Ectodermal cell (in vitro differentiated cells): ENCODE measurements around the gene RNF103.

Source experiments
- H3K27ac ChIP-seq: 2 replicates; pipeline ENCODE4 v1.7.0; 2013; ENCODE audit warnings: mild to moderate bottlenecking, low read depth, low read length; ENCODE audit not compliant: insufficient read depth, poor library complexity, severe bottlenecking
- H3K27me3 ChIP-seq: 2 replicates; pipeline ENCODE4 v1.7.0; 2013; ENCODE audit warnings: mild to moderate bottlenecking, low read length; ENCODE audit not compliant: insufficient read depth, control insufficient read depth, poor library complexity, severe bottlenecking
- H3K36me3 ChIP-seq: one replicate; pipeline ENCODE4 v1.7.0; 2013; ENCODE audit warnings: low read length; ENCODE audit not compliant: control insufficient read depth, insufficient read depth
- H3K4me1 ChIP-seq: one replicate; pipeline ENCODE4 v1.7.0; 2013; ENCODE audit warnings: low read length; ENCODE audit not compliant: control insufficient read depth, insufficient read depth
- H3K4me3 ChIP-seq: 2 replicates; pipeline ENCODE4 v1.7.0; 2013; ENCODE audit warnings: low read depth, low read length, control low read depth; ENCODE audit not compliant: insufficient read depth
- H3K9me3 ChIP-seq: 2 replicates; pipeline ENCODE4 v1.7.0; 2013; ENCODE audit warnings: mild to moderate bottlenecking, low read length, moderate library complexity; ENCODE audit not compliant: control insufficient read depth
- WGBS, 2 experiments: methylation state at CpG; one replicate each; pipeline ENCODE4 v1.1.7; 2013; ENCODE audit warnings: missing lambda C conversion rate in 2 of 2; 5-methylcytosine and 5-hydroxymethylcytosine counted together

The RNF103 gene

GRCh38 chr2:86646329-86646728, 22.7 kb upstream of the RNF103 start:
- WGBS, 2 experiments, result 92 to 94% methylated on average over 4 of the region's 4 CpGs
- no peaks in the 10 kb centered on the region for H3K9me3 ChIP-seq
- no peaks in the 10 kb centered on the region for H3K27me3 ChIP-seq
- H3K36me3 ChIP-seq, result no peaks in the 10 kb centered on the region
- no peak overlapping the region for H3K27ac ChIP-seq
- H3K4me3 ChIP-seq, result no peak overlapping the region
- H3K4me1 ChIP-seq, result no peaks in the 10 kb centered on the region

DNA sequence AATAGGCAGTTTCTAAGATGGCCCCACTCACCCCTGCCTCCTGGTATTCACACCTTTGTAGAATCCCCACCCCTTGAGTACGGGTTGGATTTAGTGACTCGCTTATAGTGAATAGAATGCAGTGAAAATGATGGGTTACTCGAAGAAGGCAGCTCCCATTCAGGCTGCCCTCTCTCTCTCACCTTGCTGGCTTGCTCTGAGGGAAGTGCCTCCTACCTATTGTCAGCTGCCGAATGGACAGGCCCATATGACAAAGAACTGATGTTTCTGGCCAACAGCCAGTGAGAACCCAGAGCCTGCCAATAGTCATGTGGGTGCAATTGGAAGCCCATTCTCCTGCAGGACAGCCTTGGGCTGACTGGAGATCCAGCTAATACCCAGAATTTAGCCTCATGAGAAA, 22.1 kb upstream of the RNF103 start:
- no peak overlapping the region for H3K27ac ChIP-seq
- 72 to 79% methylated on average over 4 of the region's 4 CpGs for WGBS, 2 experiments
- H3K27me3 ChIP-seq, result no peaks in the 10 kb centered on the region
- H3K4me1 ChIP-seq, result no peaks in the 10 kb centered on the region
- H3K4me3 ChIP-seq, result no peak overlapping the region
- H3K36me3 ChIP-seq, result no peaks in the 10 kb centered on the region
- H3K9me3 ChIP-seq, result no peaks in the 10 kb centered on the region

DNA sequence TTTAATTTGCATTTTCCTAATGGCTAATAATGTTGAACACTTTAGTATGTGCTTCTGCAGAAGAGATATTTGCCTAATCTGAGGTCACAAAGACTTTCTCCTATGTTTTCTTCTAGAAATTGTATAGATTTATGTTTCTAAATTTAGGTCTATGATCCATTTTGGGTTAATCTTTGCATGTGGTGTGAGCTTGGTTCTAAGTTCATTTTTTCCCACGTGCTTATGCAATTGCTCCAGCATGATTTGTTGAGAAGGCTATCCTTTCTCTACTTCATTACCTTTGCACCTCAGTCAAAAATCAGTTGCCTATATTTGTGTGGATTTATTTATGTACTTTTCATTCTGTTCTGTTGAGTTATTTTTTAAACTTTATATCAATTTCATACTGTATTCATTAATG, 15.0 kb upstream of the RNF103 start:
- no peak overlapping the region for H3K4me3 ChIP-seq
- no peaks in the 10 kb centered on the region for H3K27me3 ChIP-seq
- 91% methylated on average over 1 of the region's 1 CpG; no CpG with 5 or more reads in 1 of the 2 experiments for WGBS, 2 experiments
- no peak overlapping the region for H3K27ac ChIP-seq
- no peaks in the 10 kb centered on the region for H3K36me3 ChIP-seq
- no peaks in the 10 kb centered on the region for H3K4me1 ChIP-seq
- no peaks in the 10 kb centered on the region for H3K9me3 ChIP-seq

- H3K27me3 ChIP-seq, result no peaks in the 10 kb centered on the region
- no peaks in the 10 kb centered on the region for H3K9me3 ChIP-seq
- H3K4me1 ChIP-seq, result no peaks in the 10 kb centered on the region
- H3K36me3 ChIP-seq, result no peaks in the 10 kb centered on the region
- H3K4me3 ChIP-seq, result no peak overlapping the region
- WGBS, 2 experiments, result 93 to 95% methylated on average over 5 of the region's 5 CpGs
- H3K27ac ChIP-seq, result no peak overlapping the region
Measured at GRCh38 chr2:86636842-86637241, 13.2 kb upstream of the RNF103 start.

- Histone ChIP-seq H3K36me3 (no peaks in the 10 kb centered on the region), H3K9me3 (no peaks in the 10 kb centered on the region), H3K4me3 (no peak overlapping the region), H3K27me3 (no peaks in the 10 kb centered on the region), H3K27ac (no peak overlapping the region), H3K4me1 (peaks cover 7% of the 10 kb centered on the region)
- 95 to 96% methylated on average over 6 of the region's 6 CpGs for WGBS, 2 experiments
Measured at GRCh38 chr2:86634352-86634751, 10.7 kb upstream of the RNF103 start.

GRCh38 chr2:86633155-86633651, 9.5 kb upstream of the RNF103 start:
- no peaks in the 10 kb centered on the region for H3K9me3 ChIP-seq
- no peak overlapping the region for H3K4me3 ChIP-seq
- H3K27me3 ChIP-seq, result no peaks in the 10 kb centered on the region
- WGBS, 2 experiments, result 91 to 95% methylated on average over 5 of the region's 5 CpGs
- no peak overlapping the region for H3K27ac ChIP-seq
- H3K4me1 ChIP-seq, result peaks cover 7% of the 10 kb centered on the region
- no peaks in the 10 kb centered on the region for H3K36me3 ChIP-seq

GRCh38 chr2:86632672-86633071, 9.0 kb upstream of the RNF103 start:
- 85 to 89% methylated on average over 2 of the region's 2 CpGs for WGBS, 2 experiments
- Histone ChIP-seq H3K4me1 (peaks cover 7% of the 10 kb centered on the region), H3K36me3 (no peaks in the 10 kb centered on the region), H3K9me3 (no peaks in the 10 kb centered on the region), H3K27me3 (no peaks in the 10 kb centered on the region), H3K4me3 (no peak overlapping the region), H3K27ac (no peak overlapping the region)

DNA sequence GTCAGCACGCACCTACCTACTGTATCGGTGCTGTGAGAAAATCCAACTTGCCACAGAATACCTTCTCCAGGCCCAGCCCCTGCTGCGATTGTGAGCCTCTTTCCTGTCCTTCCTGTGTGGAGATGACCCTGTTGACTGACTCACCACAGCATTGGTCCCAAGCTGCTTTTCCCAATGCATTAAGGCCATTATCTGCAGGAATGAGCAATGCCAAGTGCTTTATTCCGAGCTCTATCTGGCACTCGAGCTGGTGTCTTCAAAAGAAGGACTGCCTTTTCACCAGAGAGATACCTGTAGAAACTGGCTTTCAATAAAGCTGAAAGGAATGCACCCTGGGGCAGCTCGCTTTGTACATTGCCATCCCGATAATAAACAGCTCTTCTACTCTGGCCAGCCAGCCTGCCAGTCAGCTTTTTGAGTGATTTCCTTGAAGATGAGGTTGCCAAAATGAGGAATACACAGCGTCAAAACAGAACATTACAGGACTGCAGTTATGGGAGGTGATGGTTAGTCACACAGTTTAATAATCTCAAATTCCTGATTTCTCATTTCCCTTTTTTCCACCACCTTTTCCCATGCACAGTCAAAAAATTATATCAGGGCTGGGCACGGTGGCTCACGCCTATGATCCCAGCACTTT, 8.3 kb upstream of the RNF103 start:
- Histone ChIP-seq H3K4me1 (peaks cover 7% of the 10 kb centered on the region), H3K4me3 (no peak overlapping the region), H3K36me3 (no peaks in the 10 kb centered on the region), H3K27ac (no peak overlapping the region), H3K27me3 (no peaks in the 10 kb centered on the region), H3K9me3 (no peaks in the 10 kb centered on the region)
- WGBS, 2 experiments, result 73 to 79% methylated on average over 10 of the region's 10 CpGs

DNA sequence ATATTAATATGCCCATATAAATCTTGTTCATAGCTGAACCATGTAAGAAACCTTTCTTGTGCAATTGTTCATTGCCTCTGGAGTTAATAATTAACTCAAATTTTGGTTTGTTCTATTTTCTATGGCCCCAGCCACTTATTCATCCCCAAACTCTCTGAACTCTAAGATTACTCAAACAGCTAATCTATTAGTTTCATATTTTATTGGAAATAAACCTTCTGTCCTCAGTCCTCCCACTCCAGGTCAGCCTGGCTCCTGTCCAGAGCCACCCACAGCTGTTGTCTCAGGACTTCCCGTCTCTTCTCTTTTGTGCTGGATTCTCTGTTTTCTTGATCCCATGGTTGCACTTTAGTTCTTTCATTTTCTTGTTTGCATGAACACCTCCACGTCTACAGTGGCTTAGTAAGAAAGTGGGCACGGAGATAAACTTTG, 4.4 kb upstream of the RNF103 start:
- no peaks in the 10 kb centered on the region for H3K36me3 ChIP-seq
- H3K27ac ChIP-seq, result no peak overlapping the region
- H3K27me3 ChIP-seq, result no peaks in the 10 kb centered on the region
- peaks cover 7% of the 10 kb centered on the region for H3K4me1 ChIP-seq
- no peak overlapping the region for H3K4me3 ChIP-seq
- WGBS, 2 experiments, result 87% methylated on average over 2 to 3 of the region's 3 CpGs
- no peaks in the 10 kb centered on the region for H3K9me3 ChIP-seq

DNA sequence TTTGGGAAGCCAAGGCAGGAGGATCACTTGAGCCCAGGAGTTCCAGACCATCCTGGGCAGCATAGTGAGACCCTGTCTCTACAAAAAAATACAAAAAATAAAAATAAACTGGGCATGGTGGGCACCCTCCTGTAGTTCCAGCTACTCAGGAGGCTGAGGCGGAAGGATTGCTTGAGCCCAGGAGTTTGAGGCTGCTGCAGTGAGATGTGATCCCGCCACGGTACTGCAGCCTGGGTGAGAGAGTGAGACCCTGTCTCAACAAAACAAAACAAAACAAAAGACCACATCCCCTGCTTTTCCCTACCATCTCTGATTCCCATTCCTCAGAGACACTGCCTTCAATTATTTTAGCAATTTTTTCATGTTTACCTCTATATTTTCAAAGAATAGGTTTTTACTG, 3.9 kb upstream of the RNF103 start:
- H3K4me1 ChIP-seq, result peaks cover 7% of the 10 kb centered on the region
- no peak overlapping the region for H3K4me3 ChIP-seq
- H3K9me3 ChIP-seq, result no peaks in the 10 kb centered on the region
- 90 to 95% methylated on average over 3 of the region's 3 CpGs for WGBS, 2 experiments
- H3K36me3 ChIP-seq, result no peaks in the 10 kb centered on the region
- H3K27me3 ChIP-seq, result no peaks in the 10 kb centered on the region
- H3K27ac ChIP-seq, result no peak overlapping the region
